HCT116 (cell line): ENCODE data around the gene WDPCP. TPM values are rescaled to one million over a fixed set of nuclear protein-coding genes. Genes with fewer than 3 reads are reported as not detected.

Experiments used
- ATAC-seq: fragments of 200-7000 bp; cut with Tn5 transposase; 2 replicates; pipeline ENCODE4 v1.9.1; 2020; ENCODE audit warnings: mild to moderate bottlenecking, moderate library complexity
- BruUV-seq: library from RNA; stranded (reverse); fragments of 400-500 nt; replicated peaks from 2 replicates; lab custom pipeline; 2021; lab: Mats Ljungman, UMichigan
- CTCF ChIA-PET: fragments of 300-600 bp; sonication (Branson Sonifier 250); formaldehyde crosslinking; loops from one replicate; lab custom pipeline; 2021; ENCODE audit warnings: antibody characterized with exemption; lab: Charles Lee
- POLR2A ChIA-PET: fragments of 300-600, 350-600 bp; sonication (Branson Sonifier 250); formaldehyde crosslinking; loops from one replicate; lab custom pipeline; 2021; ENCODE audit warnings: antibody characterized with exemption; lab: Charles Lee
- RAD21 ChIA-PET, 2 experiments: fragments of 300-600 bp; sonication (Branson Sonifier 250); formaldehyde crosslinking; loops; one replicate each; lab custom pipeline; 2023; ENCODE audit warnings: low total read pairs in 2 of 2; ENCODE audit not compliant: uncharacterized antibody in 2 of 2, unreplicated experiment in 2 of 2, low non-redundant PET in 1 of 2; lab: Charles Lee
- DNase-seq: peaks from one replicate; pipeline ENCODE4 v3.0.0-alpha.2; 2010; ENCODE audit warnings: low read depth, low spot score
- H2AFZ ChIP-seq: fragments of 200-600 bp; shearing (Covaris generic), sonication (generic); 2 replicates; pipeline ENCODE4 v1.6.1; 2017; ENCODE audit warnings: low read depth, mixed run types, mixed read lengths, antibody characterized with exemption, low read length; ENCODE audit not compliant: poor library complexity, severe bottlenecking
- H3K27ac ChIP-seq: 2 replicates; pipeline ENCODE4 v1.5.1; 2012; ENCODE audit warnings: low read depth, low read length
- H3K27me3 ChIP-seq: fragments of 200-600 bp; sonication (generic); 2 replicates; pipeline ENCODE4 v1.6.1; 2016; ENCODE audit warnings: mixed run types, low read length, mixed read lengths; ENCODE audit not compliant: insufficient read depth
- H3K36me3 ChIP-seq, 2 experiments: fragments of 200-500 bp in 1 of 2; fragments of 200-600 bp in 1 of 2; sonication (Bioruptor generic) in 1 of 2; sonication (generic) in 1 of 2; 2 replicates each; pipeline versions ENCODE4 v1.5.1 to v1.6.1; 2014 to 2016; ENCODE audit warnings: low read length in 2 of 2, inconsistent platforms in 1 of 2, mixed read lengths in 1 of 2, mixed run types in 1 of 2; ENCODE audit not compliant: insufficient read depth in 2 of 2, control insufficient read depth in 1 of 2
- H3K4me1 ChIP-seq, 2 experiments: fragments of 200-600 bp in 1 of 2; sonication (generic) in 1 of 2; 2 replicates each; pipeline versions ENCODE4 v1.5.1 to v1.6.1; 2012 to 2017; ENCODE audit warnings: low read length in 2 of 2, inconsistent platforms in 1 of 2, mild to moderate bottlenecking in 1 of 2, mixed read lengths in 1 of 2, mixed run types in 1 of 2, moderate library complexity in 1 of 2; ENCODE audit not compliant: insufficient read depth in 2 of 2, control insufficient read depth in 1 of 2
- H3K4me2 ChIP-seq: fragments of 200-600 bp; sonication (generic); 2 replicates; pipeline ENCODE4 v1.6.1; 2017; ENCODE audit warnings: mixed run types, low read length, mixed read lengths
- H3K4me3 ChIP-seq, 2 experiments: fragments of 200-600 bp in 1 of 2; sonication (generic) in 1 of 2; replicated peaks in 1 of 2; 2 replicates each; pipeline ENCODE4 v1.5.1; 2011 to 2016; ENCODE audit warnings: low read length in 2 of 2, control low read depth in 1 of 2, low read depth in 1 of 2, mild to moderate bottlenecking in 1 of 2, mixed read lengths in 1 of 2, mixed run types in 1 of 2
- H3K79me2 ChIP-seq: fragments of 200-600 bp; sonication (generic); 2 replicates; pipeline ENCODE4 v1.6.1; 2017; ENCODE audit warnings: mild to moderate bottlenecking, mixed run types, low read length, moderate library complexity, mixed read lengths; ENCODE audit not compliant: insufficient read depth
- H3K9ac ChIP-seq: fragments of 200-600 bp; sonication (generic); 2 replicates; pipeline ENCODE4 v1.6.1; 2016; ENCODE audit warnings: low read length, mixed read lengths
- H3K9me2 ChIP-seq: fragments of 200-600 bp; sonication (generic), shearing (Covaris generic); 2 replicates; pipeline ENCODE4 v1.6.1; 2017; ENCODE audit warnings: mixed run types, mild to moderate bottlenecking, moderate library complexity; ENCODE audit not compliant: insufficient read depth
- H3K9me3 ChIP-seq, 2 experiments: fragments of 200-500 bp in 1 of 2; fragments of 200-600 bp in 1 of 2; sonication (Bioruptor generic) in 1 of 2; sonication (generic) in 1 of 2; 2 replicates each; pipeline ENCODE4 v1.6.1; 2014 to 2017; ENCODE audit warnings: low read length in 2 of 2, mixed read lengths in 2 of 2, inconsistent platforms in 1 of 2, low read depth in 1 of 2, mild to moderate bottlenecking in 1 of 2, mixed run types in 1 of 2, moderate library complexity in 1 of 2; ENCODE audit not compliant: control insufficient read depth in 1 of 2, insufficient read depth in 1 of 2
- H4K20me1 ChIP-seq: fragments of 200-600 bp; sonication (generic), shearing (Covaris generic); 2 replicates; pipeline ENCODE4 v1.6.1; 2017; ENCODE audit warnings: mixed run types, mild to moderate bottlenecking, moderate library complexity; ENCODE audit not compliant: insufficient read depth
- CBX3 ChIP-seq: IDR thresholded peaks from 2 replicates; pipeline ENCODE4 v1.6.1; 2012; ENCODE audit warnings: low read depth
- CEBPB ChIP-seq: IDR thresholded peaks from 2 replicates; pipeline ENCODE4 v1.6.1; 2012; ENCODE audit warnings: low read depth
- EGR1 ChIP-seq: IDR thresholded peaks from 2 replicates; pipeline ENCODE4 v1.6.1; 2012; ENCODE audit warnings: low read depth
- EZH2 ChIP-seq: fragments of 200-600 bp; sonication (generic); IDR thresholded peaks from 2 replicates; pipeline ENCODE4 v1.6.1; 2017; ENCODE audit warnings: antibody characterized with exemption, mixed run types
- JUND ChIP-seq: IDR thresholded peaks from 2 replicates; pipeline ENCODE4 v1.6.1; 2012
- POLR2A ChIP-seq: IDR thresholded peaks from 2 replicates; pipeline ENCODE4 v1.7.0; 2011; ENCODE audit warnings: borderline replicate concordance; ENCODE audit not compliant: insufficient read depth, insufficient read length; ENCODE audit errors: extremely low read depth
- POLR2AphosphoS5 ChIP-seq: IDR thresholded peaks from 2 replicates; pipeline ENCODE4 v1.6.1; 2011; ENCODE audit warnings: mild to moderate bottlenecking, low read depth, low read length, moderate library complexity
- RAD21 ChIP-seq: IDR thresholded peaks from 2 replicates; pipeline ENCODE4 v1.6.1; 2012; ENCODE audit warnings: low read depth, mild to moderate bottlenecking
- REST ChIP-seq: IDR thresholded peaks from 2 replicates; pipeline ENCODE4 v1.6.1; 2012; ENCODE audit warnings: low read depth
- SIN3A ChIP-seq: IDR thresholded peaks from 2 replicates; pipeline ENCODE4 v1.6.1; 2012; ENCODE audit warnings: low read depth
- SP1 ChIP-seq: IDR thresholded peaks from 2 replicates; pipeline ENCODE4 v1.6.1; 2012; ENCODE audit warnings: low read depth
- YY1 ChIP-seq: IDR thresholded peaks from 2 replicates; pipeline ENCODE4 v1.6.1; 2011; ENCODE audit warnings: low read length, low read depth, moderate library complexity, mild to moderate bottlenecking; ENCODE audit not compliant: insufficient replicate concordance; ENCODE audit errors: extremely low read depth
- intact Hi-C: fragments of 100-400 bp; cut with micrococcal nuclease; formaldehyde crosslinking; loops from 2 replicates; pipeline ENCODE4 v1.10.0; 2022
- total RNA-seq: library from RNA; stranded (reverse); gene quantifications from one replicate; pipeline ENCODE4 v1.2.1, GENCODE V29; 2021; ENCODE audit not compliant: unreplicated experiment

WDPCP gene
- total RNA-seq, 1 experiment from 2014 or later = 4.1 TPM

GRCh38 chr2:63580651-63581297 is 7.5 kb downstream of the WDPCP start:
- H3K27me3 ChIP-seq = no peaks in the 10 kb centered on the region
- DNase-seq (no peak), ATAC-seq (no peak)
- intact Hi-C loops = loop anchor here (10.0 kb wide), 1 partner anchor 304 kb away; no protein-coding TSS in a partner anchor
- TF ChIP-seq REST (no peak), CEBPB (no peak), SP1 (no peak), SIN3A (no peak), RAD21 (no peak), CBX3 (no peak), EZH2 (no peak), POLR2AphosphoS5 (no peak), YY1 (no peak), EGR1 (no peak), JUND (no peak), POLR2A (no peak)
- no peak overlapping the region for H3K4me3 ChIP-seq
- H3K36me3 ChIP-seq = no peaks in the 10 kb centered on the region
- peaks cover 6% of the 10 kb centered on the region for H3K79me2 ChIP-seq
- no peak overlapping the region for H2AFZ ChIP-seq
- H3K4me2 ChIP-seq = no peak overlapping the region
- H3K9ac ChIP-seq = no peak overlapping the region
- H3K9me2 ChIP-seq = no peaks in the 10 kb centered on the region
- no peaks in the 10 kb centered on the region for H3K9me3 ChIP-seq
- ChIA-PET POLR2A (interaction anchor here (0.7 kb wide), 1 partner anchor 305 kb away, joined by 3 read pairs; no protein-coding TSS in a partner anchor), RAD21 (no interaction called here), CTCF (no interaction called here)
- no peaks in the 10 kb centered on the region for H3K4me1 ChIP-seq
- H4K20me1 ChIP-seq = no peaks in the 10 kb centered on the region
- BruUV-seq = no TSS peak
- H3K27ac ChIP-seq = no peak overlapping the region
